NK-92 (cell line): ENCODE data around the gene MCFD2.

Experiments
- DNase-seq: peaks from one replicate; lab custom pipeline; 2025; ENCODE audit not compliant: unreplicated experiment; lab: John Stamatoyannopoulos, UW

MCFD2 gene

GRCh38 chr2:46915281-46915810, at the start of gene MCFD2:
TSS of gene MCFD2 (minus strand) at chr2:46915806. CDS start at chr2:46909171, 6,635 bp downstream.
- DNase-seq = no peak

GRCh38 chr2:46964835-46965560, 49.4 kb upstream of the MCFD2 start:
- no peak for DNase-seq

GRCh38 chr2:46963941-46964673, 48.5 kb upstream of the MCFD2 start:
- DNase-seq = no peak

- no peak for DNase-seq
Measured at GRCh38 chr2:46963210-46963609, 47.6 kb upstream of the MCFD2 start.

- DNase-seq = no peak
Measured at GRCh38 chr2:46962751-46963150, 47.1 kb upstream of the MCFD2 start.

- DNase-seq = no peak
Measured at GRCh38 chr2:46960618-46961017, 45.0 kb upstream of the MCFD2 start.

GRCh38 chr2:46958431-46959017, 42.9 kb upstream of the MCFD2 start:
- DNase-seq = no peak

- DNase-seq = no peak
Measured at GRCh38 chr2:46956981-46957531, 41.5 kb upstream of the MCFD2 start.

GRCh38 chr2:46955764-46956163, 40.2 kb upstream of the MCFD2 start:
- DNase-seq = no peak

- DNase-seq = no peak
Measured at GRCh38 chr2:46954951-46955571, 39.5 kb upstream of the MCFD2 start.

GRCh38 chr2:46952171-46952570, 36.6 kb upstream of the MCFD2 start:
- no peak for DNase-seq

- no peak for DNase-seq
Measured at GRCh38 chr2:46951290-46952064, 35.9 kb upstream of the MCFD2 start.

- no peak for DNase-seq
Measured at GRCh38 chr2:46950314-46950713, 34.7 kb upstream of the MCFD2 start.

- DNase-seq = no peak
Measured at GRCh38 chr2:46947841-46948240, 32.2 kb upstream of the MCFD2 start.

GRCh38 chr2:46945671-46946070, 30.1 kb upstream of the MCFD2 start:
- DNase-seq = no peak

- no peak for DNase-seq
Measured at GRCh38 chr2:46943881-46944798, 28.5 kb upstream of the MCFD2 start.

- no peak for DNase-seq
Measured at GRCh38 chr2:46942891-46943626, 27.5 kb upstream of the MCFD2 start.

GRCh38 chr2:46942143-46942526, 26.5 kb upstream of the MCFD2 start:
- no peak for DNase-seq
